Heart right ventricle (tissue), 16 donors: ENCODE data around the gene TMEM218. TPM values are rescaled to one million over a fixed set of nuclear protein-coding genes. Genes with fewer than 3 reads are reported as not detected.
"Not testable (repeated sequence)": the region's sequence is repeated elsewhere in the genome, so short reads cannot be mapped to it uniquely, and the experiment has no call there.

ENCODE experiments used
- ATAC-seq, 8 donors: fragments of 200-7000 bp; cut with Tn5 transposase; one replicate each; pipeline ENCODE4 v1.9.1; 2020; ENCODE audit warnings: mild to moderate bottlenecking in 8 of 8, moderate library complexity in 8 of 8, moderate number of reproducible peaks in 1 of 8
- DNase-seq, 2 donors: peaks; one replicate each; pipeline ENCODE4 v3.0.0-alpha.2; 2020
- H3K27ac ChIP-seq, 10 donors: fragments of 200-600 bp; sonication (generic) in 2 of 10; one replicate each; pipeline versions ENCODE4 v1.5.0 to v1.8.0; 2020 to 2022; ENCODE audit warnings: mild to moderate bottlenecking in 3 of 10
- H3K27me3 ChIP-seq, 7 donors: fragments of 200-600 bp; one replicate each; pipeline ENCODE4 v1.8.0; 2021 to 2022; ENCODE audit warnings: mild to moderate bottlenecking in 2 of 7
- H3K36me3 ChIP-seq, 9 donors: fragments of 200-600 bp; sonication (generic) in 1 of 9; one replicate each; pipeline versions ENCODE4 v1.5.0 to v1.8.0; 2020 to 2022; ENCODE audit warnings: mild to moderate bottlenecking in 2 of 9
- H3K4me1 ChIP-seq, 9 donors: fragments of 200-600 bp; sonication (generic) in 1 of 9; one replicate each; pipeline versions ENCODE4 v1.5.0 to v1.8.0; 2020 to 2022; ENCODE audit warnings: mild to moderate bottlenecking in 4 of 9
- H3K4me3 ChIP-seq, 10 donors: fragments of 200-600 bp; sonication (generic) in 2 of 10; one replicate each; pipeline versions ENCODE4 v1.5.0 to v1.8.0; 2020 to 2022; ENCODE audit warnings: mild to moderate bottlenecking in 7 of 10, moderate library complexity in 2 of 10
- H3K9me3 ChIP-seq, 11 donors: fragments of 200-600 bp in 10 of 11; sonication (generic) in 2 of 11; one replicate each; pipeline versions ENCODE4 v1.5.0 to v1.8.0; 2013 to 2022; ENCODE audit warnings: mild to moderate bottlenecking in 2 of 11, control low read depth in 1 of 11, moderate library complexity in 1 of 11
- WGBS, 2 donors: extraction: QIAGEN DNeasy Blood & Tissue Kit; methylation state at CpG; one replicate each; pipeline ENCODE4 v1.1.7; 2013; ENCODE audit warnings: inconsistent platforms in 1 of 2; 5-methylcytosine and 5-hydroxymethylcytosine counted together
- intact Hi-C, 10 donors: fragments of 100-400 bp; cut with DNase I; formaldehyde crosslinking; loops; one replicate each; pipeline versions ENCODE4 v1.11.1 to v1.14.2; 2022
- polyA plus RNA-seq, 2 donors: library from polyadenylated mRNA; stranded (reverse); fragments of 200-250 nt; gene quantifications; one replicate each; pipeline ENCODE4 v1.2.3, GENCODE V29; 2013
- total RNA-seq, 10 donors: library from RNA; stranded (reverse); fragmentation: NEBNext Ultra II Directional in 3 of 10; extraction: Animal tissue kit (Norgen Biotek cat#: 25700) in 3 of 10; gene quantifications; one replicate each; pipeline versions ENCODE4 v1.2.1 to v1.2.4, GENCODE V29; 2021 to 2023
- TF ChIP-seq, protein P1 (sequence below), 9 donors: fragments of 200-600 bp; sonication (generic) in 2 of 9; IDR thresholded peaks; one replicate each; pipeline versions ENCODE4 v1.5.0 to v1.8.0; 2021 to 2022; ENCODE audit warnings: antibody characterized with exemption in 9 of 9, mild to moderate bottlenecking in 5 of 9, moderate library complexity in 1 of 9
- donor health status: Arrhythmogenic right ventricular cardiomyopathy.
- donor health status: ischemic (EF 13 %, LVEDD 7.1; RV severe dilation, severe dysfunction).
- donor health status: healthy with polysubstance abuse.
- donor health status: DM: no; HTN: yes; CAD: no.
- donor health status: DM: no; HTN: no; CAD: no.
- donor health status: ischemic (EF 25% LVEDD 6.9; RV normal size, moderate dysfunction).
- donor health status: ischemic (EF 25% LVEDD 5.7; RV mildly dilated, moderate dysfunction).
- donor health status: healthy.
- donor health status: DM: yes; HTN: yes; CAD: no.
- donor health status: Ischemic cardiomyopathy.
- donor health status: ischemic (EF 35%, LVEDD 5.7; RV mildly dilated, moderate dysfunction).
- donor health status: nonischemic (EF 11% LVEDD 7.7; RV severe dilation, severe dysfunction).
- donor health status: DM: yes; HTN: yes; CAD: no.
- donor health status: PGD.
- donor health status: ischemic (EF 29% LVEDD 5.4; RV normal size, mild dysfunction).
- donor health status: nonischemic (EF 23%, LVEDD 6.1; RV moderate dilation, normal function).

The TMEM218 gene
- total and polyA plus RNA-seq, 12 donors: 4.5 to 17.1 (median 6.9) TPM

DNA sequence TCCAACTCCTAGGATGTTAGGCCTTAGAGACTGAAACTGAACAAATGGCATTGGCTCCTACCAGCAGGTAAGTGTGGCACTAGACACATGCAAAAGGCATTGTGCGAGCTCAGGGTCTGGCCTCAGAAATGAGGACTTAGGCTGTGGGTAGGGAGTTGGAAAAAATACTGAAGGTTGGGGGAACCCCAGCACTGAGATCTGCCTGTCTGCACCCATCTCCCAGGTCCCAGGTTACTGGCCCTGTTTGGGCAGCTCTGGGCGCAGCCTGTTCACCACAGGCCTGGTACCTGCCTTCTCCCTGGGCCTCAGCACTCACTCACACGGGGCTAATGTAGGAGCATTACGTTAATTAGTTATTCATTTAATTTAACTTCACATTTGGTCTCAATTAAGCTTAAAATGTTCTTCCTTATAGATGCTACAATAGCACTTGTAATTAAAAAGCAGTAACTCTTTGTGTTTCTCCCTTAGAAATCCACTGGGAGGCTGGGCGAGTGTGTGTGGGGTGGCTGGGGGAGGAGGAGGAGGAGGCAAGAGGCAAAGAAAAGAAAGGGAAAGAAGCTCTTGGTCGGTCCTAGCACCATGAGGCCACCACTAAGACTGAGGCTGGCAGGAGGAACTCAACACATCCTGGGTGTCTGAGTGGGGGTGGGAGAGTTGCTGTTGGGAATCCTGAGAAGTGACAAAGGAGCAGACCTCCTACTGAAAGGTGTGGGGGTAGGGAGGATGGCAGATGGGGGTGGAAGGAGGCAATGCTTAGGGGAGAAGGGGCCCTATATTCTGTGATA lies 19.4 kb downstream of the TMEM218 start:
- Histone ChIP-seq H3K27ac (no peak overlapping the region), H3K4me3 (no peak overlapping the region), H3K36me3 (peaks cover 0 to 29% (median 8%) of the 10 kb centered on the region in 9 donors), H3K9me3 (no peaks in the 10 kb centered on the region), H3K4me1 (peaks cover 0 to 10% (median 5%) of the 10 kb centered on the region in 9 donors), H3K27me3 (no peaks in the 10 kb centered on the region)
- TF ChIP-seq, protein P1, sequence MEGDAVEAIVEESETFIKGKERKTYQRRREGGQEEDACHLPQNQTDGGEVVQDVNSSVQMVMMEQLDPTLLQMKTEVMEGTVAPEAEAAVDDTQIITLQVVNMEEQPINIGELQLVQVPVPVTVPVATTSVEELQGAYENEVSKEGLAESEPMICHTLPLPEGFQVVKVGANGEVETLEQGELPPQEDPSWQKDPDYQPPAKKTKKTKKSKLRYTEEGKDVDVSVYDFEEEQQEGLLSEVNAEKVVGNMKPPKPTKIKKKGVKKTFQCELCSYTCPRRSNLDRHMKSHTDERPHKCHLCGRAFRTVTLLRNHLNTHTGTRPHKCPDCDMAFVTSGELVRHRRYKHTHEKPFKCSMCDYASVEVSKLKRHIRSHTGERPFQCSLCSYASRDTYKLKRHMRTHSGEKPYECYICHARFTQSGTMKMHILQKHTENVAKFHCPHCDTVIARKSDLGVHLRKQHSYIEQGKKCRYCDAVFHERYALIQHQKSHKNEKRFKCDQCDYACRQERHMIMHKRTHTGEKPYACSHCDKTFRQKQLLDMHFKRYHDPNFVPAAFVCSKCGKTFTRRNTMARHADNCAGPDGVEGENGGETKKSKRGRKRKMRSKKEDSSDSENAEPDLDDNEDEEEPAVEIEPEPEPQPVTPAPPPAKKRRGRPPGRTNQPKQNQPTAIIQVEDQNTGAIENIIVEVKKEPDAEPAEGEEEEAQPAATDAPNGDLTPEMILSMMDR (IDR thresholded peaks at IDR 0.05): no peak
- ATAC-seq (peak in 4 of 8 donors; percentile 18 to 30 (median 26)), DNase-seq (no peak)
- WGBS, 2 donors: 81 to 87% methylated on average over 6 of the region's 6 CpGs
- intact Hi-C loops: loop anchor here (1.0 to 10.0 kb wide), 15 partner anchors 33 to 343 kb away; no protein-coding TSS in a partner anchor

DNA sequence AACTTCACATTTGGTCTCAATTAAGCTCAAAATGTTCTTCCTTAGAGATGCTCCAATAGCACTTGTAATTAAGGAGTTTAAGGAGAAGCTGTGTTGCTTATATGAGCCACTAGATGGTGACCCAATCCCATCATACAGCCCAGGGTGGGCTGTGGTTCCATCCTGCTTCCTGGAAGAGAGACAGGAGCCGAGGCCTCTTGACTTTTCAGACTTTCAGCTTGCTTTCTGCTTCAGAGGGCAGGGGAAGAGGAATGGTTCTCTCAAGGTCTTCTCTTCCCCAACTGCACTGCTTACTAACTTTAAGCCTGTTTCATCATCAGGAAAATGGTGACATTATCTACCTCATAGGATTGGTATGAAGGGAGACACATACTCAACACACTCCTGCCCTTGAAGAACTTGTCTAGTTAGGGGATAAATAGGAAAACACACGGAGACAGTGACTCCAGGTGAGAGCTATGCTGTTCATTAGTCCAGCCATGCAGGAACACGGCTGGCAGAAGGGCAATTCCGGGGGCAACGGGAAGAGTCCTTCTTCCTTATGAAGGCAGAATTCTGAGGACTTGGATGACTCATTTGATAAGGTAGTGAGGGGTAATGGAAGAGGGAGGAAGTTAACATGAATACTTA lies 20.1 kb downstream of the TMEM218 start:
- no peaks in the 10 kb centered on the region for H3K27me3 ChIP-seq
- WGBS, 2 donors: 40 to 45% methylated on average over 5 of the region's 5 CpGs
- peaks cover 0 to 10% (median 5%) of the 10 kb centered on the region in 9 donors for H3K4me1 ChIP-seq
- peaks cover 0 to 22% (median 1%) of the 10 kb centered on the region in 9 donors for H3K36me3 ChIP-seq
- peak overlapping the region in 1 of 10 donors; percentile 49 for H3K27ac ChIP-seq
- intact Hi-C loops: loop anchor here (1.0 to 10.0 kb wide), 15 partner anchors 34 to 343 kb away; no protein-coding TSS in a partner anchor
- TF ChIP-seq, protein P1 (IDR thresholded peaks at IDR 0.05): peak; percentile 46 to 82 (median 70)
- DNase-seq (peak in 1 of 2 donors; percentile 42), ATAC-seq (peak; percentile 77 to 93 (median 86))
- H3K9me3 ChIP-seq: no peaks in the 10 kb centered on the region
- no peak overlapping the region for H3K4me3 ChIP-seq

DNA sequence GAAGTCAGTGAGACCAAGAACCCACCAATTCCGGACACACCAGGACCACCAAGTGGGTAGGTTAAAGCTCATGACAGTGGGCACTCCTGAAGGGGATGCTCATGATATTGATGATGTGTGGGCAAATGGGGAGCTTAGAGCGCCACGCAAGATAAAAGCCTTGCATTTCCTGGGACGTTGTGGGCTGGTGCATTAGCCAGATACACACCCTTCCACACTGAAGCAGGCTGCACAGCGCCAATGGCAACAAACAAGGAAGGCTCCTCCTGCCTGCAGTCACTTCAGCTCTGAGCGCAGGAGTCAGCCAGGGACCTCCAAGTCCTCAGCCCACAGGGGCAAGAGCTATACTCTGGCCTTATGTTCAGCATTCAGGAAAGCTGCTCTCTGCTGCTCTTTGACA lies 20.6 kb downstream of the TMEM218 start:
- H3K27me3 ChIP-seq: peaks cover 0 to 3% (median 0%) of the 10 kb centered on the region in 7 donors
- TF ChIP-seq, protein P1 (IDR thresholded peaks at IDR 0.05): no peak
- 79 to 84% methylated on average over 6 of the region's 6 CpGs for WGBS, 2 donors
- H3K4me1 ChIP-seq: peaks cover 0 to 10% (median 5%) of the 10 kb centered on the region in 9 donors
- H3K27ac ChIP-seq: no peak overlapping the region
- no peaks in the 10 kb centered on the region for H3K9me3 ChIP-seq
- peaks cover 0 to 17% (median 0%) of the 10 kb centered on the region in 9 donors for H3K36me3 ChIP-seq
- intact Hi-C loops: loop anchor here (1.0 to 10.0 kb wide), 15 partner anchors 34 to 344 kb away; no protein-coding TSS in a partner anchor
- no peak overlapping the region for H3K4me3 ChIP-seq
- peak in 4 of 8 donors; percentile 6 to 18 (median 10) for ATAC-seq
- DNase-seq: no peak

DNA sequence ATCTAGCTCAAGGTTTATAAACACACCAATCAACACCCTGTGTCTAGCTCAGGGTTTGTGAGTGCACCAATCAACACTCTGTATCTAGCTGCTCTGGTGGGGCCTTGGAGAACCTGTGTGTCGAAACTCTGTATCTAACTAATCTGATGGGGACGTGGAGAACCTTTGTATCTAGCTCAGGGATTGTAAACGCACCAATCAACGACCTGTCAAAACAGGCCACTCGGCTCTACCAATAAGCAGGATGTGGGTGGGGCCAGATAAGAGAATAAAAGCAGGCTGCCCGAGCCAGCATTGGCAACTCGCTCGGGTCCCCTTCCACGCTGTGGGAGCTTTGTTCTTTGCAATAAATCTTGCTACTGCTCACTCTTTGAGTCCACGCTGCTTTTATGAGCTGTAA lies 21.3 kb downstream of the TMEM218 start:
- H3K27ac ChIP-seq, DNase-seq, H3K9me3 ChIP-seq, H3K27me3 ChIP-seq, ATAC-seq, H3K4me3 ChIP-seq: not testable (repeated sequence)
- H3K36me3 ChIP-seq: peaks cover 0 to 10% (median 0%) of the 10 kb centered on the region in 9 donors
- WGBS, 2 donors: 57 to 71% methylated on average over 10 of the region's 10 CpGs
- H3K4me1 ChIP-seq: peaks cover 0 to 10% (median 5%) of the 10 kb centered on the region in 9 donors
- intact Hi-C loops: loop anchor here (2.0 to 10.0 kb wide), 13 partner anchors 51 to 345 kb away; no protein-coding TSS in a partner anchor

DNA sequence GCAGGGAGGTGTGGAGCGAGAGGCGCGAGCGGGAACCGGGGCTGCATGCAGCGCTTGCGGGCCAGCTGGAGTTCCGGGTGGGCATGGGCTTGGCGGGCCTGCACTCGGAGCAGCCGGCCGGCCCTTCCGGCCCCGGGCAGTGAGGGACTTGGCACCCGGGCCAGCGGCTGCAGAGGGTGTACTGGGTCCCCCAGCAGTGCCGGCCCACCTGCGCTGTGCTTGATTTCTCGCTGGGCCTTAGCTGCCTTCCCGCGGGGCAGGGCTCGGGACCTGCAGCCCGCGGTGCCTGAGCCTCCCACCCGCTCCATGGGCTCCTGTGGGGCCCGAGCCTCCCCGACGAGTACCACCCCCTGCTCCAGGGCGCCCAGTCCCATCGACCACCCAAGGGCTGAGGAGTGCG lies 21.9 kb downstream of the TMEM218 start:
- 93 to 94% methylated on average over 23 to 31 of the region's 31 CpGs for WGBS, 2 donors
- not testable (repeated sequence) for H3K9me3 ChIP-seq, DNase-seq, ATAC-seq, H3K36me3 ChIP-seq, H3K4me3 ChIP-seq, H3K27ac ChIP-seq
- peaks cover 0 to 10% (median 5%) of the 10 kb centered on the region in 9 donors for H3K4me1 ChIP-seq
- intact Hi-C loops: loop anchor here in 3 of 10 donors (10.0 kb wide), 2 partner anchors 315 to 345 kb away; no protein-coding TSS in a partner anchor
- H3K27me3 ChIP-seq: peaks cover 0 to 16% (median 0%) of the 10 kb centered on the region in 7 donors
